IMR-90 (cell line): Measurements from ENCODE around the gene SSH2. TPM values are rescaled to one million over a fixed set of nuclear protein-coding genes. Genes with fewer than 3 reads are reported as not detected.

Experiments used
- ATAC-seq: fragments of 200-7000 bp; cut with Tn5 transposase; 2 replicates; pipeline ENCODE4 v1.9.1; 2020; ENCODE audit warnings: low read depth, mild to moderate bottlenecking, moderate library complexity
- BruUV-seq: library from RNA; stranded (reverse); fragments of 400-500 nt; replicated peaks from 2 replicates; lab custom pipeline; 2021; lab: Mats Ljungman, UMichigan
- CTCF ChIA-PET: fragments of 300-600 bp; formaldehyde crosslinking; extraction: SDS; loops from one replicate; lab custom pipeline; 2021; ENCODE audit warnings: antibody characterized with exemption; lab: Yijun Ruan, JAX
- POLR2A ChIA-PET: fragments of 300-600 bp; sonication (Branson Sonifier 250); formaldehyde crosslinking; loops from one replicate; lab custom pipeline; 2022; ENCODE audit warnings: antibody characterized with exemption; ENCODE audit not compliant: unreplicated experiment; lab: Charles Lee
- DNase-seq: peaks from one replicate; pipeline ENCODE4 v3.0.0; 2013
- H2AFZ ChIP-seq: replicated peaks from 2 replicates; pipeline ENCODE3; 2013; ENCODE audit warnings: low read length, mild to moderate bottlenecking; ENCODE audit not compliant: poor library complexity
- H2AK5ac ChIP-seq: 2 replicates; pipeline ENCODE4 v1.6.1; 2013; ENCODE audit warnings: low read depth, low read length, inconsistent platforms
- H2AK9ac ChIP-seq: replicated peaks from 2 replicates; pipeline ENCODE3; 2013; ENCODE audit warnings: mild to moderate bottlenecking, low read depth, low read length, moderate library complexity; ENCODE audit not compliant: poor library complexity
- H2BK120ac ChIP-seq: 2 replicates; pipeline ENCODE4 v1.6.1; 2013; ENCODE audit warnings: low read depth, low read length, inconsistent platforms
- H2BK15ac ChIP-seq: 3 replicates; pipeline ENCODE4 v1.6.1; 2013; ENCODE audit warnings: low read depth, low read length, inconsistent platforms
- H2BK20ac ChIP-seq: 2 replicates; pipeline ENCODE4 v1.6.1; 2013; ENCODE audit warnings: low read depth, mild to moderate bottlenecking, inconsistent platforms, low read length, moderate library complexity
- H2BK5ac ChIP-seq: 2 replicates; pipeline ENCODE4 v1.6.1; 2013; ENCODE audit warnings: mild to moderate bottlenecking, low read depth, low read length, inconsistent platforms; ENCODE audit not compliant: poor library complexity, severe bottlenecking
- H3K14ac ChIP-seq: replicated peaks from 2 replicates; pipeline ENCODE4 v1.6.1; 2013; ENCODE audit warnings: low read depth, low read length, inconsistent platforms
- H3K18ac ChIP-seq: 2 replicates; pipeline ENCODE4 v1.6.1; 2013; ENCODE audit warnings: low read depth, low read length, control low read depth
- H3K23ac ChIP-seq: 2 replicates; pipeline ENCODE4 v1.6.1; 2013; ENCODE audit warnings: low read depth, low read length, inconsistent platforms
- H3K27ac ChIP-seq: 2 replicates; pipeline ENCODE4 v1.5.1; 2013; ENCODE audit warnings: mild to moderate bottlenecking, control low read depth, low read length; ENCODE audit not compliant: insufficient read depth
- H3K27me3 ChIP-seq: 2 replicates; pipeline ENCODE4 v1.6.1; 2013; ENCODE audit warnings: low read length; ENCODE audit not compliant: control insufficient read depth, insufficient read depth
- H3K36me3 ChIP-seq: 2 replicates; pipeline ENCODE4 v1.6.1; 2013; ENCODE audit warnings: low read length, mixed read lengths; ENCODE audit not compliant: control insufficient read depth, insufficient read depth
- H3K4ac ChIP-seq: 2 replicates; pipeline ENCODE4 v1.6.1; 2013; ENCODE audit warnings: low read depth, low read length, inconsistent platforms
- H3K4me1 ChIP-seq: 2 replicates; pipeline ENCODE4 v1.6.1; 2013; ENCODE audit warnings: low read length, mixed read lengths; ENCODE audit not compliant: control insufficient read depth, insufficient read depth
- H3K4me2 ChIP-seq: 2 replicates; pipeline ENCODE4 v1.6.1; 2013; ENCODE audit warnings: low read depth, mild to moderate bottlenecking, control low read depth, low read length, moderate library complexity
- H3K4me3 ChIP-seq: 2 replicates; pipeline ENCODE4 v1.5.1; 2013; ENCODE audit warnings: low read depth, mild to moderate bottlenecking, control low read depth, low read length, moderate library complexity; ENCODE audit not compliant: insufficient read depth
- H3K56ac ChIP-seq: 2 replicates; pipeline ENCODE4 v1.6.1; 2013; ENCODE audit warnings: low read length, inconsistent platforms; ENCODE audit not compliant: insufficient read depth; ENCODE audit errors: extremely low read depth
- H3K79me1 ChIP-seq, 2 experiments: 2 replicates each; pipeline ENCODE4 v1.6.1; 2013; ENCODE audit warnings: low read length in 2 of 2, inconsistent platforms in 1 of 2, low read depth in 1 of 2
- H3K9ac ChIP-seq: 2 replicates; pipeline ENCODE4 v1.6.1; 2013; ENCODE audit warnings: low read depth, low read length, control low read depth
- H3K9me1 ChIP-seq: 2 replicates; pipeline ENCODE4 v1.6.1; 2013; ENCODE audit warnings: low read length, inconsistent platforms; ENCODE audit not compliant: insufficient read depth
- H3K9me3 ChIP-seq: 2 replicates; pipeline ENCODE4 v1.6.1; 2013; ENCODE audit warnings: low read length; ENCODE audit not compliant: control insufficient read depth, insufficient read depth
- H4K20me1 ChIP-seq: 2 replicates; pipeline ENCODE4 v1.6.1; 2013; ENCODE audit warnings: low read length, inconsistent platforms; ENCODE audit not compliant: insufficient read depth
- H4K5ac ChIP-seq: 2 replicates; pipeline ENCODE4 v1.6.1; 2013; ENCODE audit warnings: mild to moderate bottlenecking, low read depth, low read length, control low read depth
- H4K8ac ChIP-seq, 2 experiments: 2 replicates each; pipeline ENCODE4 v1.6.1; 2013; ENCODE audit warnings: low read depth in 2 of 2, low read length in 2 of 2, control low read depth in 1 of 2, inconsistent platforms in 1 of 2
- H4K91ac ChIP-seq: 2 replicates; pipeline ENCODE4 v1.6.1; 2013; ENCODE audit warnings: low read depth, low read length, inconsistent platforms; ENCODE audit not compliant: insufficient read depth
- CEBPB ChIP-seq: IDR thresholded peaks from 2 replicates; pipeline ENCODE4 v1.6.1; 2012; ENCODE audit warnings: low read depth, low read length, improper control_type of control experiment
- CTCF ChIP-seq: conservative IDR thresholded peaks from 2 replicates; pipeline ENCODE4 v1.5.1; 2012; ENCODE audit warnings: mild to moderate bottlenecking, low read depth, low read length, improper control_type of control experiment
- FOS ChIP-seq: fragments of 150-350 bp; IDR thresholded peaks from 2 replicates; pipeline ENCODE4 v1.6.1; 2016; ENCODE audit warnings: low read depth, low read length
- MAZ ChIP-seq: IDR thresholded peaks from 2 replicates; pipeline ENCODE4 v1.6.1; 2012; ENCODE audit warnings: low read depth, mild to moderate bottlenecking, low read length, improper control_type of control experiment, moderate library complexity, borderline replicate concordance
- NFE2L2 ChIP-seq: fragments of 150-350 bp; IDR thresholded peaks from 2 replicates; pipeline ENCODE4 v1.6.1; 2016; ENCODE audit warnings: low read depth, mild to moderate bottlenecking, low read length
- RCOR1 ChIP-seq: IDR thresholded peaks from 2 replicates; pipeline ENCODE4 v1.6.1; 2012; ENCODE audit warnings: mild to moderate bottlenecking, low read length, improper control_type of control experiment; ENCODE audit not compliant: insufficient replicate concordance
- RFX5 ChIP-seq: IDR thresholded peaks from 2 replicates; pipeline ENCODE4 v1.8.0; 2012; ENCODE audit warnings: low read depth, mild to moderate bottlenecking, low read length, moderate library complexity
- WGBS, 2 experiments: methylation state at CpG; one replicate each; pipeline versions ENCODE4 v1.1.5 to v1.1.7; 2013; ENCODE audit warnings: missing lambda C conversion rate in 2 of 2; ENCODE audit not compliant: insufficient read length in 1 of 2; ENCODE audit errors: extremely low coverage in 2 of 2; 5-methylcytosine and 5-hydroxymethylcytosine counted together
- dilution Hi-C: fragments of 300-500 bp; cut with HindIII; formaldehyde crosslinking; loops from one replicate; pipeline ENCODE4 v1.14.3; 2018; ENCODE audit warnings: low sequenced_read_pairs; ENCODE audit not compliant: unreplicated experiment
- in situ Hi-C: fragments of 300-500 bp; cut with MboI; formaldehyde crosslinking; loops from 3 replicates; pipeline ENCODE4 v1.14.3; 2019; ENCODE audit warnings: low sequenced_read_pairs, inconsistent platforms, mixed read lengths
- intact Hi-C: fragments of 100-400 bp; cut with micrococcal nuclease; formaldehyde crosslinking; loops from 2 replicates; pipeline ENCODE4 v1.10.0; 2022
- polyA plus RNA-seq, 3 experiments: library from polyadenylated mRNA; depleted of rRNA; stranded (reverse); fragments of >200 nt; gene quantifications; 2 replicates each; pipeline ENCODE4 v1.2.3, GENCODE V29; 2012; ENCODE audit warnings: low replicate concordance in 1 of 3
- total RNA-seq: library from RNA; depleted of rRNA; stranded (reverse); fragments of >200 nt; gene quantifications from 2 replicates; pipeline ENCODE4 v1.2.3, GENCODE V29; 2012
- TF ChIP-seq, protein P1 (sequence below): fragments of 150-350 bp; IDR thresholded peaks from 2 replicates; pipeline ENCODE4 v1.6.1; 2016; ENCODE audit warnings: low read depth, mild to moderate bottlenecking, low read length, moderate library complexity, borderline replicate concordance

Gene SSH2
- total and polyA plus RNA-seq, 2 of the 4 experiments (the other 2 are of a cell fraction), result 9.3 TPM

DNA sequence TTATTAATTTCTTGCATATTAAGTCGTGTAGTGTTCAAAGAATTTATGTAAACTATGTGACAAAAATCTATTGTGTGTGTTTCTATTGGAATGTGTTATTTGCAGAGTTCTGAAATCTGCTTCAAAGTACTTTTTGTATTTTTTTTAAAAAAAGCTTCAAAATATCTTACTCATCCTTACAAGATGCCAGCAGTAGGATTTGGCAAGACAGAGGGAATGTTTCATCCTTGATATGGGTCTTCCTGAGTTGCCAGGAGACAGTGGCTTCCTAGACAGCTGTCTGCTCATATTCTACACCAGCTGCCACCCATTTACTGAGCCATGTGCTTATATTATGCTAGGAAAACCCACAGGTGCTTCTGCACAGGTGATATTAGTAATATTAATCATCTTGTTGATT is 47.8 kb upstream of the SSH2 start:
- H4K91ac ChIP-seq, result no peak overlapping the region
- WGBS, 2 experiments, result no CpG with 5 or more reads among the region's 1 CpG

More for the DNA sequence above, 47.8 kb upstream of the SSH2 start:
- dilution Hi-C loops (no loop called here), in situ Hi-C loops (no loop called here), intact Hi-C loops (no loop called here)
- H3K4me1 ChIP-seq, result no peaks in the 10 kb centered on the region; the same call in 1 of the 2 replicates
- H2BK15ac ChIP-seq, result no peak overlapping the region
- H3K9me3 ChIP-seq, result no peaks in the 10 kb centered on the region
- H3K14ac ChIP-seq, result no peak overlapping the region
- no peak overlapping the region for H3K4me3 ChIP-seq
- BruUV-seq, result no TSS peak
- H3K18ac ChIP-seq, result no peak overlapping the region
- ATAC-seq (peak; percentile 42), DNase-seq (peak; percentile 41)
- no peak overlapping the region for H4K5ac ChIP-seq
- no peak overlapping the region for H2AK9ac ChIP-seq
- no peak for TF ChIP-seq MAZ
- no peak for TF ChIP-seq RCOR1
- TF ChIP-seq CTCF, result no peak
- TF ChIP-seq NFE2L2, result no peak
- TF ChIP-seq FOS, result no peak
- TF ChIP-seq RFX5, result no peak
- TF ChIP-seq, protein P1, sequence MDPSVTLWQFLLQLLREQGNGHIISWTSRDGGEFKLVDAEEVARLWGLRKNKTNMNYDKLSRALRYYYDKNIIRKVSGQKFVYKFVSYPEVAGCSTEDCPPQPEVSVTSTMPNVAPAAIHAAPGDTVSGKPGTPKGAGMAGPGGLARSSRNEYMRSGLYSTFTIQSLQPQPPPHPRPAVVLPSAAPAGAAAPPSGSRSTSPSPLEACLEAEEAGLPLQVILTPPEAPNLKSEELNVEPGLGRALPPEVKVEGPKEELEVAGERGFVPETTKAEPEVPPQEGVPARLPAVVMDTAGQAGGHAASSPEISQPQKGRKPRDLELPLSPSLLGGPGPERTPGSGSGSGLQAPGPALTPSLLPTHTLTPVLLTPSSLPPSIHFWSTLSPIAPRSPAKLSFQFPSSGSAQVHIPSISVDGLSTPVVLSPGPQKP, result no peak
- TF ChIP-seq CEBPB, result peak; percentile 32; the same call in 1 of the 2 replicates
- ChIA-PET CTCF (interaction anchor here (1.0 kb wide), 1 partner anchor 30 kb away, joined by 3 read pairs; no protein-coding TSS in a partner anchor), POLR2A (interaction anchor here (0.7 kb wide), 1 partner anchor 168 kb away, joined by 3 read pairs; no protein-coding TSS in a partner anchor)
- no peak overlapping the region for H2BK120ac ChIP-seq
- H3K9me1 ChIP-seq, result peaks cover 3% of the 10 kb centered on the region; the same call in 1 of the 2 replicates
- H3K56ac ChIP-seq, result no peak overlapping the region
- H2AFZ ChIP-seq, result no peak overlapping the region
- no peaks in the 10 kb centered on the region for H3K36me3 ChIP-seq
- no peak overlapping the region for H2BK5ac ChIP-seq
- no peak overlapping the region for H4K8ac ChIP-seq
- H3K9ac ChIP-seq, result no peak overlapping the region
- H3K27me3 ChIP-seq, result peaks cover 4% of the 10 kb centered on the region; the same call in 1 of the 2 replicates
- no peak overlapping the region for H3K27ac ChIP-seq
- no peak overlapping the region for H3K4ac ChIP-seq
- H3K79me1 ChIP-seq, result no peaks in the 10 kb centered on the region
- no peak overlapping the region for H2AK5ac ChIP-seq
- no peak overlapping the region for H3K4me2 ChIP-seq
- H2BK20ac ChIP-seq, result no peak overlapping the region
- H3K23ac ChIP-seq, result no peak overlapping the region
- no peaks in the 10 kb centered on the region for H4K20me1 ChIP-seq
